Effector CD8-positive, alpha-beta T cell (primary cell): ENCODE data around the gene TRANK1.
"Not testable (repeated sequence)": the region's sequence is repeated elsewhere in the genome, so short reads cannot be mapped to it uniquely, and the experiment has no call there.

Source experiments
- DNase-seq: peaks from one replicate; lab custom pipeline; 2025; lab: John Stamatoyannopoulos, UW

TRANK1 gene

GRCh38 chr3:36957862-36958686 is 13.2 kb upstream of the TRANK1 start:
- DNase-seq = no peak

DNA sequence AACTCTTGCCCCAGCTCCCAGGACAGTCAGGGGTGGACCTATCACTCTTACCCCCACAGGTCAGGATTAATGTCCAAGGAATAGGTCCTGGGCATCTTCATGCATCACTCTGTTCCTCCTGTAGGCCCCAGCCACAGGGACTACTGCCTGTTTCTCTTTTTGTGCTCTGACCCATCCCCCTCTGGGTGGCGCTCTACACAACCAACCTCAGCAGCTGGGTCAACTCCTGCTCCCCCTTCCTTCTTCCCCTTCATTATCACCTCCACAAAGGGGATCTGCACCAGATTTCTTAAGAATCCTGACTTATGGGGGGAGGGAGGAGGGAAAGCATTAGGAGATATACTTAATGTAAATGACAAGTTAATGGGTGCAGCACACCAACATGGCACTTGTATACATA is 12.2 kb upstream of the TRANK1 start:
- no peak for DNase-seq

- no peak for DNase-seq
Observed at GRCh38 chr3:36956155-36956554, 11.3 kb upstream of the TRANK1 start.

- DNase-seq = no peak
Observed at GRCh38 chr3:36954452-36955134, 9.7 kb upstream of the TRANK1 start.

DNA sequence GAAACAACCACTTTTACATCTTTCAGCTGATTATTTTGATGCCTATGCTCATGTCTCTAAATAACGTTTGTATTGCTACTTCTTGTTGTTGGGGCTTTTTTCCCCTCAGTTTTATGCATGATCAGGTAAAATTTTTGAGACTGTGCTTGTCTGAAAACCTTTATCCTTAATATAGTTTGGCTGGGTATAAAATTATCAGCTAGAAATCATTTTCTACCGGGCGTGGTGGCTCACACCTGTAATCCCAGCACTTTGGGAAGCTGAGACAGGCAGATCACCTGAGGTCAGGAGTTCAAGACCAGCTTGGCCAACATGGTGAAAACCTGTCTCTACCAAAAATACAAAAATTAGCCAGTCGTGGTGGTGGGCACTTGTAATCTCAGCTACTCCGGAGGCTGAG is 3.0 kb upstream of the TRANK1 start:
- not testable (repeated sequence) for DNase-seq

- no peak for DNase-seq
Observed at GRCh38 chr3:36945333-36945980, 603 bp upstream of the TRANK1 start.

GRCh38 chr3:36944012-36944640 is 728 bp downstream of the TRANK1 start:
- peak; percentile 3 for DNase-seq

DNA sequence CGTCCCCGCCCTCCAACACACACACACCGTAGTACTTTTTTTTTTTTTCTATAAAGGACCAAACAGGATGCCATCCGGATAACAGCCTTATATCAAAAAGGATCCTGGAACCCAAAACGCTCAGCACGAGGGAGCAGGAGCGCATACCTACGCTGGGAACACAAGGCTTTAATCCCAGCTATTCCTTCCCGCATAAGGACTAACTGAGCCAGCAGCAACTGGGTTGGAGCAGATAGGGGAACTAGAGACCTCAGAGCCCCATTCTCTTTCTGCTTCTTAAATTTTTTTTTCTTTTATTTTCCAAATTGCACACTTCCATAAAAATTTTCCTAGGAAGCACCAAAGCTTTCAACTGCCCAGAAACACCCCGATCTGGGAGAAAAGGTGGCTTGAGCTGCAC is 1.3 kb downstream of the TRANK1 start:
- no peak for DNase-seq

DNA sequence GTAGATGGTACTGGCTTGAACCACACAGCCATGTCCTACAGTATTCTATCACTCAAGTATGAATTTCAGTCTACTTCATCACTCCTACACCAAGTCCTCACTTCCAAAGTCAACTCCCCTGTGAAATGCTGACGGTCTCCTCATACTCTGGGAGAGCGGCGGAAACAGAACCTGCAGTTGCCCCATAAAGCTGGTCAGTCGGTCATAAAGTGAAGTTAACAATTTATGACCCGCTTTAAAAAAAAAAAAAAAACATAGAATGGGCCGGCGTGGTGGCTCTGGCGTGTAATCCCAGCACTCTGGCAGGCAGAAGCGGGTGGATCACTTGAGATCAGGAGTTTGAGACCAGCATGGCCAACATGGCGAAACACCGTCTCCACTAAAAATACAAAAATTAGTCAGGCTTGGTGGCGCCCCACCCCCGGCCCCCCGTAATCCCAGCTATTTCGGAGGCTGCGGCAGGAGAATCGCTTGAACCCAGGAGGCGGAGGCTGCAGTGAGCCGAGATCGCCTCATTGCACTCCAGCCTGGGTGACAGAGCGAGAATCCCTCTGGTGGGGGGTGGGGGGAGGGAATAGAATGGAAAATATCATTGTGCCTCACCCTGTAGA is 2.1 kb downstream of the TRANK1 start:
- no peak for DNase-seq

DNA sequence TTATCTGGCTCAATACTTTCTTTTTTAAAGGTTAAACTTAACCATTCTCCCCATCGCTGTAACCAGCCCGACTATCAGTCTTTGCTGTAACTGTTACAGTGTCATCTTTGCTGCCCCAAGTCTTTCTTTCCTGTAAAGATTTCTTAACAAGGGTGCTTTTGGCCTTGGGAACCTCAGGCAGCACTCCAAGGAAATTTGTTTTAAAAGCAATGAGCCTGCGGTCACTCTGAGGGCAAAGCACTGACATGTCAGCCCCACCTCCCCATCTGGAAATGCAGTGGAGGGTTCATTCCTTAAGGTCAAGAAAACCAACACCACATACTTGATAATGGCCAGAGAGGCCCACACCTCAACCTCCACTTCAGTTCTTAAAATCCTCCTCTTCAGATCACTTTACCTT is 3.2 kb downstream of the TRANK1 start:
- DNase-seq = no peak

- DNase-seq = no peak
Observed at GRCh38 chr3:36941162-36941561, 3.7 kb downstream of the TRANK1 start.

DNA sequence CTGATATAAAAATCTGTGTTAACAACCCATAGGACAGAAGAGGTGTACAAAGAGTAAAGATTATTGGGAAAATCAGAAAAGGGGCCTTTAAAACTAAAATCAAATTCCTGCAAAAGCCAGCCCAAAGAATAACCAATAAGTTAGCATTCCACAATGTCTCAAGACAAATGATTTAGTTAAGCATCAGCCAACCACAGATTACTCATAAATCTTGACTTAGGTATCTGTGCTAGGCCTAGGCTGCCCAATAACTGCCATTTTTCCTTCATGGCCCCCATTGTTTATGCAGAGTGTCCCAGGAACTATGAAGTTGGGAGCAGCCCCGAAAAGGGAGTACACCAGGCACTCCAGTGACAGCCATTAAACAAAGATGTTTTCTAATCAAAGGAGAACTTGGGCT is 7.4 kb downstream of the TRANK1 start:
- DNase-seq = no peak

GRCh38 chr3:36933540-36934296 is 11.1 kb downstream of the TRANK1 start:
- no peak for DNase-seq

DNA sequence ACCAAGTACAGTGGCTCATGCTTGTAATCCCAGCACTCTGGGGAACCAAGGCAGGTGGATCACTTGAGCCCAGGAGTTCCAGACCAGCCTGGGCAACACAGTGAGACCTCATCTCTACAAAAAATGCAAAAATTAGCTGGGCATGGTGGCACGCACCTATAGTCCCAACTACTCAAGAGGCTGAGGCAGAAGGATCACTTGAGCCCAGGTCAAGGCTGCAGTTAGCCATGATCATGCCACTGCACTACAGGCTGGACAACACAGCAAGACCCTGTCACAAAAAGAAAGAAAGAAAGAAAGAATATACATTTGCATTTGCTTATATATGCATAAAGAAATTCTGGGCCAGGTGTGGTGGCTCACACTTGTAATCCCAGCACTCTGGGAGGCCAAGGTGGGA is 13.4 kb downstream of the TRANK1 start:
- DNase-seq = not testable (repeated sequence)

DNA sequence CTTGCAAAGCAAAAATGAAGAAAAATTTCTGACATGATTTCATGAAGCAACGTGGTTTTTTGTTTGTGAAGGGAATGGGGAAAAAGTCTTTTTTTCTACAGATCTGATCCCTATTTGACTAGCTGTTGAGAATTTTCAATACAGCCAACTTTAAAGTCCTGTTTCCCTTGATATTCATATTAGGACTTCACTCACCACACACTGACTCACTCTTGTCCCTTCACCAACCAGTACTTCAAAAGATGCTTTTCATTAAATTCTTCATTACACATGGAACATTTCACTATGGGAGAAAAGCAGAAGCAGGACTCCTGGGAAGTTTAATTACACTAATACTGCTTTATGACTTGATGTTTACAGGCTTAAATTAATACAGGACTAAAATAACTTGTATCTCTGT is 16.6 kb downstream of the TRANK1 start:
- no peak for DNase-seq

DNA sequence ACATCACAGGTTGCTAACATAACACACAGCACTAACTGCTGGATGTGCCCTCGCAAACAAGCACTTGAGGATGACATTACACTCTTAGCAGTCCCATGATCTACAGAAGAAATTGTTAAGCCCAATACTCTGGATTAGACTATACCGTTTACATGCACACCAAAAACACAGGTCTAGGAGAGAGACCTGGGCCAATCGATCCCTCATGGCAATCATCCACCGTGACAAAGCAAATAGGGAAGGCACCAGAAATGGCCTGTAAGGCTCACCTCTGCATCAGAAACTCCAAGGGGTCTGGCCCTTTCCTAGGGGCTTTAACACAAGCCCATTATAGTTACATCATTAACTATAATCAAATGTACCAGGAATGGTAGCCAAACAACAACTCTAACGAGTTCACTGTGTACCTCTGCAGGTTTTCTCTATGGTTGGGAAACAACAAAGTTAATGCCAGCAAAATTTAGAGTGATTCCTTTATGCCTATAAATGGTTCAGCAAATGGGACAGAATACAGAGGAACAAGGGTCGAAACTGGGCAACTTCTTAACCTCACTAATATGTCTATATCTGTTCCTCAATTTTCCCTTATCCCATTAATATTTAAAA is 18.5 kb downstream of the TRANK1 start:
- DNase-seq = no peak

DNA sequence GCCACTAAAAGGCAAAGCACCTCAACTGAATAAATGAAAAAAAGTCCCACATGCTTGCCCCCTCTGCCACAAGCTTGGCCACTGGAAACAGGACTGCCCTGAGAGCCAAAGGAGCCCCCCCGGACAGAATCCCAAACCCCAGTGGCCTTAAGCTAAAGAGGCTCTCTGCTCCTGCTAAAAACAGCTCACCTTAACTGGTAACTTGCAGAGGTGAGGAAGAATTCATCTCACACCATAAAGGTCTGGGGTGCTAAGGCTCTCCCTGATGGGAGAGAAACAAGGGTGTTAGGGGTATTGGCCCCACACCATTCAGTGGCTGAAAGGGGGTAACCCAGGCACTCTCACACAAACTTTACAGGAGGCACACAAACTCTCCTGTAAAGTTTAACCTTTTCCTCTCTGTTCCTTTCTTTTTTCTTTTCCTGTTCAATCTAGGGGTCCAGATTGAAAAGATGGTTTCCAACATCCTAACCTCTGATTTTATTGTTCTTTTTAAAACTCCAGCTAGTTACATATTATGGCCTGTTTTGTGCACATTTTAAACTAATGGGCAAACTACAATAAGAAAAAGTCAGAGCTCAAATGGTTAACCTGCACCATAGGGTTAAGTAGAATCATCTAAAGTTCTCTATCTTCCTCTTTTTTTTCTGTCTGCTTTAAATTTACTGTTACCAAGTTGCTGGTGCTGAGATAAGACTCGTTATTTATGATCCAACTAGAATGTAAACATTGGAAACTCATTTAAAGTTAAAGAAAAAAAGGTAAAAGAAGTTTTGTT is 19.9 kb downstream of the TRANK1 start:
- no peak for DNase-seq

- DNase-seq = no peak
Observed at GRCh38 chr3:36923981-36924743, 20.7 kb downstream of the TRANK1 start.

DNA sequence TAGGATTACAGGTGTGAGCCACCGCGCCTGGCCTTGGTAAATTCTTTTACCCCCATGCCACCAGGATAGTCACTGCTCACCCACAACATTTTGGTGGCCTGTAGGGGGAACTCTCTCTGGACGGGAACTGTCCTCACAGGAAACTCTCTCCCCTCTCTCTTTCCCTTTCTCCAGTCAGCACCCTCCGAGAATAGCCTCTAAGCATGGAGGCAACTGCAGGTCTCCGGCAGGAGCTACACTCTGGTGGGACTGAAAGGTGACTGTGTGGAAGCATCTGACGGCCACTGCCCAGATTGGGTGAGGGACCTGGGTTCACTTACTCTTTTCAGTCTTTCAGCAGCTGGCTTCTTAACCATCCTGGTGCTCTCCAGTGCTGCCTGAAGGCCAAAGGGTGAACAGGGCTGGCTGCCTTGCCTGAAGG is 21.3 kb downstream of the TRANK1 start:
- no peak for DNase-seq
